NCI-H446 treated with DMSO at 0.1 percent for 48 hours (cell line): ENCODE measurements around the gene FRMD4A.
"Not testable (repeated sequence)": the region's sequence is repeated elsewhere in the genome, so short reads cannot be mapped to it uniquely, and the experiment has no call there.

ENCODE experiments used
- DNase-seq: peaks from one replicate; lab custom pipeline; 2025; lab: John Stamatoyannopoulos, UW

FRMD4A gene

DNA sequence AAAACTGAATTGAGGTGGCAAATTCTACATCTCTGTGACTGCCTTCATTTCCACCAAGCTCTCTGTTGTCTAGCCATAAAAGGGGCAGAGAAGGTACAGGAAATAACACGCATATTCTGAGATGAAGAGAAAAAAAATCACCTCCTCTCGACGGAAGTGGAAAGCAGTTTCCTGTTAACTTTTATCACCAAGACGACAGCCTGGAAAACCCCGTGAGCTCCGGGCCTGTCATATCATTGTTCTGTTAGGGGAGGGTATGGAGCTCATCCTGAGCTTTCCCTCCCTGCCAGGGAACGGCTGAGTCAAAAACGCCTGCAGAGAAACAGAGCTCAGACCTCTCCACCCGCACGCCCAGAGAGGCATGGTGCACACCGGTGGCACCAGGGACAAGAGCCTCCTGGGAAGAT, 543.7 kb downstream of the FRMD4A start:
- DNase-seq: no peak

DNA sequence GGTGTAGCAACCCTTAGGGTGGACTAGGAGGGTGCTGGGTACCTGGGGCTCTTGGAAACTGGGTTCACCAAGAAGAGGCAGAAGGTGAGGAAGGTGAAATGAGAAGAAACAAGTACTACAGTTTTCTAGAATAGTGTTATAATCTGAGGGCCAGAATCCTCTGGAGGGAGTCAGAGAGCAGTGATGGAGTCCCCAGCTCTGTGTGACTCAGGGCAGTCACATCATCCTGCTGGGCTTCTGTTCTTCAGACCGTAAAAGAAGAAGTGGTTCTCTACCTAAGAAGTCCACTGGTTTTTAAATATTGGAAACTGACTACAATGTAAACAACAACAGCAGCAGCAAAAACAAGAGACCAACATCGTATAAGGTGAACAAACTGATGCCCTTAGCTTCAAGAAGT, 546.7 kb downstream of the FRMD4A start:
- DNase-seq: no peak

DNA sequence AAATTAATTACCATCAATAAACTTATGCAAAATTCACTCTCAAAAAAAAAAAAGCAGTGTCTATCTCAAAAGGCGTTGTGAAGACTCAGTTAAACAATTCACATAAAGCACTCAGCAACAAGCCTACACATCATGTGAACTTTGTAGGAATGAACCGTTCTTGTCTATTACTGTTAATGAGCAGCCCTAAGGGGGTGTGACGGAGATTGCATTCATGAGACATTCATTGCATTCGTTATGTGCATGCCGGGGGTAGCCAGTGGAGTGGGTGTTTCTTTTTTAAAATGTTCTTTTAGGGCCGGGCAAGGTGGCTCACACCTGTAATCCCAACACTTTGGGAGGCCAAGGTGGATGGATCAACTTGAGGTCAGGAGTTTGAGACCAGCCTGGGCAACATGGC, 551.0 kb downstream of the FRMD4A start:
- DNase-seq: no peak

DNA sequence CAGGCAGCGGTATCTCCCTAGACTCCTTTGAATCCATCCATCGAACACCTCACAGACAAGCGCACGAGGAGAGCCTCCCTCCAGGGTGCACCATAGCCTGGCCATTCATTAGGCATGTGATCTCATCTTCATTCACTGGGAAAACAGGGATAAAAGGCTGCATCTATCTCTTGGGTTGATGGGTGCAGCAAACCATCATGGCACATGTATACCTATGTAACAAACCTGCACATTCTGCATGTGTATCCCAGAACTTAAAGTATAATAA, 552.1 kb downstream of the FRMD4A start:
- not testable (repeated sequence) for DNase-seq

DNA sequence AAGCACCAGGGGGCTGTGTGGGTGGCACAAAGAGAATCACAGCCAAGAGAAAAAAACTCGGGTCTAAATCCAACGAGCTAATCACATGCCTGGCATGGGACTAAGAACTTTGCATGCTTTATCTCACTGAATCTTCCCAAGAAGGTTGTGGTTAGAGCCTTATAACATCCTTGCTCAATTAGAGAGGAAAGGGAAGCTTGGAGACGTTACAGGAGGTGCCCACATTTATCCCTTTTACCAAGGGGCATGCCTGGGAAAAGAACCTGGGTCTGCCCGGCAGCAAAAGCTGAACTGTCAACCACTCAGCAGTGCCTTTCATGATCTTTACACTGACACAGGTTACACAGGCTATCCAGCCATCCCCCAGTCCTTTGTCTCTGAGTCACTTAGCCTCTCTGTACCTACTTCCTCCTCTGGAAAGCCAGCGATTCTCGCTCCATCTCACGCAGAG, 553.8 kb downstream of the FRMD4A start:
- no peak for DNase-seq

DNA sequence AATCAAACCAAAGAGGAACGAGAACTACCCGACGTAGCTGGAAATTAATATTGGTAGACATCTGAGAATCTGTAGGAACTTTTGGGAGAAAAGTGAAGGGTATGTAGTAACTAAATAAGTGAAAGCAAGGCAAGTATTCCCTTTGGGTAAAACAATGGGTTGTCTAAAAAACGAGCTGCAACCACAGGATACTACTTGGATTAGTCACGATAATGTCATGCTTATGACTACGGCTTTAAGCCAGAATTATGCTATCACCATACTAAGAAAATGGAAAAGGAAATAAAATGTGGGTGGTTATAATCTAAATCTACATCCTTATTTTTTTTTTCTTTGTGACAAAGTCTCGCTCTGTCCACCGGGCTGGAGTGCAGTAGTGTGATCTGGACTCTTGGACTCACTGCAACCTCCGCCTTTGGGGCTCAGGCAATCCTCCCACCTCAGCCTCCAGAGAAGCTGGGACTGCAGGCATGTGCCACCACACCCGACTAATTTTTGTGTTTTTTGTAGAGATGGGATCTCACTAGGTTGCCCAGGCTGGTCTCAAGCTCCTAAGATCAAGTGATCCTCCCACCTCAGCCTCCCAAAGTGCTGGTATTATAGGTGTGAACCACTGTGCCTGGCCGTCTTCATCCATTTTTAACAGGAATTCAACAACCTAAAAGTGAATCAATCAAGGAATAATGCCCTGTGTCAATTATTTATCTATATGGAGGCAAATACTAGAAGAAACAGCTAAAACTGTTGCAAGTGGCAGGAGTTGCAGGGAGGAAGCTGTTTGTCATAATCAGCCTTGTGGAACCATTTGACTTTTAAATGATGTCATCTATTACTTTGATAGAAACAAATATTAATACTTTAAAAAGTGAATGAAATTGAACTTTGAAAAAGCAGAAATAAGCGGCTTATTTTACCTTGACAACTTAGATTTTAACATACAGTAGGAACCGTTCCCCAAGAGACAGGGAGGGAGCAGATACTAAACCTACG, 554.6 kb downstream of the FRMD4A start:
- DNase-seq: no peak

DNA sequence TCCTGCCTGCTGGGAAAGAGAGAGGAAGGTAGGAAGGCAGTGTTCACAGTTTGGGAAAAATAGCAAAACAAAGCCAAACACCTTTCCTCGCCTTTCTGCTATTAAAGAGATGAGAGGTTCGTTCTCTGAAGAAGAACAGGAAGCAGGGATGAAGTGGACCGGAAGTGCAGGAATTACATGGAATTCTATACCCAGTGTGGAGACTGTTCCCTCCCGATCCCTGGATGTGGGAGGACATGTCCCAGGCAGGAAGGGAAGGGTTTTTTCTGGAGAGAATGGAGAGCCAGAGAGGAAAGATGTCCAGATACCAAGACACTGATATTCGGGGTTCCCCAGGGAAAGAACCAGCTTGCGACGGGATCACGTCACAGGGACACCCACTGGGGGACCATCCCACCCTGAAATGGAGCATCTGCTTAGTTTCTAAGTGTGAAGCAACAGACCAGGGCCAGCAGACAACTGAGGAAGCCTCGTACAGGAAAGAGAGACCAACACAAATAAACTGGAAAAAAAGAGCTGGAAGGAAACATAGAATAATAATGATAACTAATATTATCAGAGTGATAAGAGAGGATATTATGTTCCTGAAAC, 556.3 kb downstream of the FRMD4A start:
- DNase-seq: no peak

DNA sequence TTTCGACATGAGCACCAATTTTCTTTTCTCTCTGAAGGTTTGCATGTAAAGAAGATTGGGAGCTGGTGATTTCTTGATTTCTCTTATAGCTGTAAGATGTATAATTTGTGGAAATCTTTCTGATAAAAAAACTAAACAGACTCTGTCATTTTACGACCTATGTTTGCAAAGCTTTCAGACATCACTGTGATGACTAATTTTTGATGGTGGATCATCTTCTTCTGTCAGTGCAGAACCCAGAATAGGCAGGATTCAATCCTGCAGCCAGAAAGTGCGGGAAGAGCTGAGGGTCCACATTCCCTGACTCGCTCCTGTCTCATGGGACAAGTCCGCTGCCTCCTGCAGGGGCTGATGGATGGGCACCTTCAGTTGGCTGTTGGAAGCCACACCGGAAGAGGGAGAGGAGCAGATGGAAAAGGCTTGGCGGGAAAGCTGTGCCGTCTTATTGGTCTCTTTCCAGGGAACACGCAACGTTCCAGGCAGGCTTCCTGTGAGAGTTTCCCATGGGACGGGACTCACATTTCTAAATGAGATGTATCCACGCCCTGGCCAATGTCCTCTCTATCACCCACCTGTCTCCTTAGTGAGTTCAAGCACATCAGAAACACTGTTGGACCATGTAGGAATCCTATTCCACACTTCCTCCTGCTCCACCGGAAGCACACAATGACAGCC, 557.1 kb downstream of the FRMD4A start:
- DNase-seq: no peak

DNA sequence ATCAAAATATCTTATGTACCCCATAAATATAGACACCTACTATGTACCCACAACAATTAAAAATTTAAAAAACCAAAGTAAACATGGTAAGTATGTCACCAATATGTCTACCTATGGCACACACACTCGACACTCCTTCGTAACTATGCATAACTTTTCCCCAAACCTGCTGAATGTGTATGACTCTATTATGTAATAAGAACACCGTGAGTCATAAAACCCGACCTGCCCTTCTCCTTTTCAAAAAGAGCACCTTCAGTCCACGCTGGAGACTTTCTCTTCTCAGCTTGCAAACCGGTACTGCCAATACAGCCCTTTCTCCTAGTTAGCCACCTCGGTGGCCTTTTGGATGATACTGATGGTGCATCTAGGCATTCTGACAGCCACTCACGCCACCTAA, 557.7 kb downstream of the FRMD4A start:
- no peak for DNase-seq

DNA sequence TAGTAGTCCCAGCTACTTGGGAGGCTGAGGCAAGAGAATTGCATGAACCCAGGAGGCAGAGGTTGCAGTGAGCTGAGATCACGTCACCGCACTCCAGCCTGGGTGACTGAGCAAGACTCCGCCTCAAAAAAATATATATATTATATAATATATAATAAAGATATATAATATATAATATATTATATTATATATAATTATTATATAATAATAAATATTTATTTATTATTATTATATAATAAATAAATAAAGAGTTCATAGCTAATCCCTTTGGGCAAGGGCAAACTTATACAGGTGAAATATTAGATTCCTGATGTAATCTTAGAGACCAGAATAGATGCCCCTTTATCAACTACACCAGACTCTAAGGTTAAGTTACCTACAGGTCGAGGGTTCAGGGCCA, 558.7 kb downstream of the FRMD4A start:
- no peak for DNase-seq

DNA sequence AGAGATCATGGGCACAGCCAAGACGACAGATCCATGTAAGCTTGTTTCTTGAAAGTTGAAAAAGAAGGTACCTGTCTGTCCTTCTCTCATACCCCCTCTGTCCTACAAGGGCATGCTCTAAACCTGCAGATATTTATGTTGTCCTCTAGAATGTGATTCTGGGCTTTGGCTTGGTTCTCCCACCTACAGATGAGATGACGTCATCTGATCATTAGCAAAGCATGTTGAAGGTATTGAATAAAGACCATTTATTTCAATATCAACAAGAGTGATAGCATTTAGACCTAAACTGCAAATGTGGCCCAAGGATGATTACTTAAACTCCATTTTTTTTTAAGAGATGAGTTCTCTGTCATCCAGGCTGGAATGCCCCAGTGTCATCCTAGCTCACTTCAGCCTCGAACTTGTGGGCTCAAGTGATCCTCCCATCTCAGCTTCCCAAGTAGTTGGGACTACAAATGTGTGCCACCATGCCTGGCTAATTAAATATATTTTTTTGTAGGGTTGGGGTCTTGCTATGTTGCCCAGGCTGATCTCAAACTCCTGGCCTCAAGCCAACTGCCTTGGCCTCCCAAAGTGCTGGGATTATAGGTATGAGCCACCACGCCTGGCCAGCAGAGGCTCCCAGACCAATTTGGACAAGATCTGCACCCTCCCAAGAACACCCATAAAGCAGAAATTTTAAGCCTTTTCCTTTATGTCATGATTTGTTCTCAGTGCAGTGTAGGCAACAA, 559.8 kb downstream of the FRMD4A start:
- no peak for DNase-seq

DNA sequence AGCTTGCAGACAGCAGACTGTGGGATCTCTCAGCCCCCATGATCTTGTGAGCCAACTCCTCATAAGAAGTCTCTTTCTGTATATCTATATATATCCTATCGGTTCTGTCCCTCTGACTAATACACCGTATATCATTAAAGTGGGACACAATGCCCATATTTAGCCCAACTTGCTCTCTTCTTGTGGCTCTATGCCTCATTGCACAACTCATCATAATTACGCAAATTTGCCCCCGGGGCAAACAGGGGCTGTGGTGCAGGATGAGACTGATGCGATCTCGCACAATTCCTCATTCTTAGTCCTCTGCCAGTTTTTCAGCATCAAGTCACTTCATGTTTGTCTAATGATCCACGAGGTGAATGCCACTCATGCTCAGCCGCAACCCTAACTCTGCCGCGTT, 560.8 kb downstream of the FRMD4A start:
- DNase-seq: no peak

DNA sequence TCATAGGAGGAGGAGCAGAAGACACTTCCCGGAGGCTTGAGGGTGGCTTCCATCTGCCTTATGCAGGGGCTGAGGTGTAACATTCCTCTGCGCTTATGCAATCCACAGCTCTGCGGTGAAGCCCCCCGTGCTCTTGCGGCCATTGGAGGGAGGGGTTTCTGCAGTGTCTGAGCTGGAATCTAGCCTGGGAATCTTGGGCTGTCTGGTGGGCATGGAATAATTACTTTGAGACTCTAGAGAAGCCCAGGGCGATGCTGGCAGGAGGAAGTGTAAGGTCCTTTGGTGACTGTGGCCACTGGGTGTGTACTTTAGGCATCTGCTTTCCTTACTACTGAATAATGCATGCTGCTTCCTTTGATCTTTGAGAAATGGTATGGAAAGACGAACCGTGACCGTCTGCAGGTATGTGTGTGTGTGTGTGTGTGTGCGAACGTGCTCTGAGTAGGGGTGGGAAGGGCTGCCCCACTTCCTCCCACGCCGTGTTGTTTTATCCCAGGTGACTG, 563.0 kb downstream of the FRMD4A start:
- DNase-seq: no peak

DNA sequence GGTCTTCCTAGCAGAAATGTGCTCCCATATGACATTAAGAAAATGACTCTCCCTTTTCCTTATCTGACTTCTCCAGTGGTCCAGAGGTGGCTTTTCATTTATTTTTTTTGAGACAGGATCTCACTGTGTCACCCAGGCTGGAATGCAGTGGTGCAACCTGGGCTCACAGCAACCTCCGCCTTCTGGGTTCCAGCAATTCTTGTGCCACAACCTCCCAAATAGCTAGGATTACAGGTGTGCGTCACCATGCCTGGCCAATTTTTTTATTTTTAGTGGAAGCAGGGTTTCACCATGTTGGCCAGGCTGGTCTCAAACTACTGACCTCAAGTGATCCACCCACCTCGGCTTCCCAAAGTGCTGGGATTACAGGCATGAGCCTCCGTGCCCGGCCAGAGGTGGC, 563.6 kb downstream of the FRMD4A start:
- not testable (repeated sequence) for DNase-seq

DNA sequence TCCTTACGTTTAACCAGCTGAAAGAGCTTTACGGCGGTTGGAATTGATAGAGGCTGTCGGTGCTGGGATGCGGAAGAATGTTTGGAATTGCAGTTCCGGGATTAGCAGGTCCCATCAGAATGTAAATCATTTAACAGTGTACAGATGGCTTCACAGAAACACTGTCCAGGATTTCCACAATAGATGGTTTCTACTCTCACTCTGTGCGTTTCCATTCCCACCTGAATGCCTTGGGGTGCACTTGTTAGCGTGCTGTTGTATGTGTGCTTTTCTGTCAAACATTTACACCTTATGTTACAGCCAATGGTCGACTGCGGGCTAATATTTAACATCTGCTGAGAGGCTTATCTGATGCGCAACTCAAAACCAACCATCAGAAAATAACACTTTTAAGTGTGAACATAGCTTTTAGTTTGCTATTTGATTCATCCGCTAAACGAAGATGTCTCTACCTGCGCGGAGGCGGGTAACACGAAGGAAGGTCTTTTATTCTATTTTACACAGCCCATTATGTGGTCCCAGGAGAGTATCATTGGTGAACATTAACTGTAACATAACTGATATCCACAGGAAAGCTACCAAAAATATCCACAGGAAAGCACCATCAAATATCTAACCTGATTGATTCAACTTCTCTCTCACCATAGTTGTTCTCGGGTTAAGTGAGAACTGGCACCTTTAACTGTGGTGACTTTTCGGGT, 564.9 kb downstream of the FRMD4A start:
- DNase-seq: no peak

DNA sequence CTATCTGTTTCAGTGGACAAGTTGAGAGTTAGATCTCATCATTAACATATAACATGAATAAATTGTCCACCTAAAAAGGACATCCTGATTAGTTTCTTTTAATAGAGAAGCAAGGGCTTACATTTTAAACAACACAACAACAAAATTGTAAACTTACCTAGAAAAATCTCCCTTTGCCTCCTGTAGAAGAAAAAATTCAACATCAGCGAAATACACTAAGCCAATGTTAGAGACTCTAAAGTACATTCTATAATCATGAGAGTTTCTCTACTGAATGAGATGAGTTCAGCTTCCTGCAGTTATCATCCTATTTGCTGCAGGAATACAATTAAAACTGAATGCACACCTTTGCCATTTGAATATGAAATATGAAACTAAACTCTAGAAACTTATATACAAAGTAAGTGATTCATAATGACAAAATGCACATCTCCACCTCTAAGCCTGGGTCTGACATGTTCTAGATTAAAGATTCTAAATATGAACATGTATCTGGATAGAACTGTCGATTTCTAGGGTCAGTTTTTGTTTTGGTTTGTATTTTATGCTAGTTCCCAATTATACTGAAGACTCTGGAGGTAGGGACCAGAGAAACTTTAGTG, 569.1 kb downstream of the FRMD4A start:
- no peak for DNase-seq

DNA sequence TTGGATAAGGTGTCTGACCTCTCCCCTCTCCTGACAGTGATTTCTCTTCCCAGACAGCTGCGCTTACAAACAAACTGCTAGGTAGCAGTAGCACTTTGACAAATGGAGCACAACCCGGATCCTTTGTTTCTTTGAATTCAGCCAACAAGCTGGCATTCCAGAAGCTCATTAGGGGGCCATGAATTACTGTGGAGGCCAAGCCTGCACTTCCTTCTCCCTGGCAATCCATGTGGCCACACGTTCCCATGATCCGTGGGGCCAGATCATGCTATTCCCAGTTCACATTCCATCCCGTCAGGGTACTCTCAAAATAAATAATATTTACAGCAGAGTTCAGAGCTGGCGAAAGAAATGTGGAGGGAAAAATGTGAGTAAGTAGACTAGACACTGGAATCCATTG, 571.6 kb downstream of the FRMD4A start:
- DNase-seq: no peak

DNA sequence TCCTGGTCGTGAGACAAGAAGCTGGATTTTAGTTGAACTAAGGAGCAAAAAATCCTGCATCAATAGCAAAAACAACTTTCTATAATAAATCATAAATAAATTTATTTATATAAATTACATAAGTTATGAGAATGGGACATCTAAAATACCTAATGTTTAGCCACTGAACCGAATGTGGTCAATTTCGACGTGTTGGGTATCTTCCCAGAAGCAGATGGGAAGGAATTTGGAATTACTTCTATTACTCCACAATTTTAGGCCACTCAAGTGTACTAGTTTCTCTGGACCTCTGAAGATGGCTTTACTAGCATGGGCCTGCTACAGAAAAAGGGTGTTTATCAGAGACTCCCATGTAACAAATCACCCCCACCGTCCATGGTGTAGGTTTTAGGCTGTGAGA, 572.0 kb downstream of the FRMD4A start:
- DNase-seq: no peak

DNA sequence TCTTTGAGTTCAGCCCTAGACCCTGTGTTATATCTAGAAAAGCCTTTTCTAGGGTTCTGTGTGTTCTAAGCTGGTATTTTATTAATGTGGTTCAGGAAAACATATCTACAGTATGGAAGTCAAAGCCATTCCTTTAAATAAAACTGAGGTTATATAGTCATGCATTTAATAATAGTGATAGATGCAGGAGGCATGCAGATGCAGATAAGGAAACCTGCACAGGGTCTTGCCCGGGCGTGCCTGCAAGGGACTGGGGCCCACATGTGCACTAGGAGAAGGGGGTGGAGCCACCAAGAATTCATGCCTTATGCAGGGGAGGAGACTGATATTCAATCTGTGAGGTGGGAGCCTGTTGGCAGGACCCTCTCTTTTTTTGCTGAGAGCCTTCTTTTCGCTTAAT, 572.4 kb downstream of the FRMD4A start:
- no peak for DNase-seq

DNA sequence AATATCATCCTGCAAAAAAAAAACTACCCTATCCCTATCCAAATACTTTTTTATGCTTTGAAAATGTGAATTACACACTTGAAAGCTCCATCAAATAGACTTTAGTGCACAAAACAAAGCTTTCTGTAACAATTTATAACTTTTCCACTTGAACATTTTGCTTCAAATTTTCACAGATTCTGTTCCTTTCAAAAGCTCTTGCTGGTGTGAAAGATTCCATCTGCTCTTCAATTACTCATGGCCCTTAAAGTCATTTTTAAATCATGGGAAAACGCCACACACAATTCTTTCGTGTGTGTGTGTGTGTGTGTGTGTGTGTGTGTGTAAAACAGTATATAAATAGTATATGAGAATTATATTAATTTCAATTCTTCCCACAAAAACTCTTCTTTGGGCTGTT, 576.4 kb downstream of the FRMD4A start:
- DNase-seq: no peak

DNA sequence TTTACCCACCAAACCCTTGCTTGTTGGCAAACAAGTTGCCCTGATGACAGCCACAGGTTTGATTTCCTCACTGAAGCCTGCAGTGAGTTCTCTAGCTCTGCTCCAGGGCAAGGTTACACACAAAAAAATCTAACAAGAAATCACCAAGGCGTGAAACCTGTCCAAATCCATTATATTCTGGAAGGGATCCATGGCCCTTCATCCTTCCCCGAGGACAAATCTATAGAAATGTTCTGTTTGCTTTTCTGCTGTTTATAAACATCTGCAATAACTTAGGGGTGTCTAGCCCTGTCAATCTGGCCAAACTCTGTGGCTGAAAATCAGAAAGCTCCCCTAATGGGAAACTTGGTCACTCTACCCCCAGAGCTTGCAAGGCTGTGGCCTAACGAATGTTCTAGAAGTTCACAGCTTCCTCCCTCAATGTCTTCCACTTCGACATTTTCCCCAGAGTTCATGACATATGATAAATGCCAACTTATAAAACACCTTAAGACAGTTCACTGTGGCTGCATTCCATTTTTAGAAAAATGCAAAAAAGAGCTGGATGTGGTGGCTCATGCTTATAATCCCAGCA, 579.4 kb downstream of the FRMD4A start:
- DNase-seq: no peak
